M059J (cell line): ENCODE measurements around the gene GNB2. TPM values are rescaled to one million over a fixed set of nuclear protein-coding genes. Genes with fewer than 3 reads are reported as not detected.
A peak's percentile ranks its signal among the peaks of the same experiment; 100 is the strongest.

Experiments used
- DNase-seq: peaks from one replicate; pipeline ENCODE4 v3.0.0-alpha.2; 2012; ENCODE audit warnings: low read depth
- total RNA-seq: library from RNA; depleted of rRNA; stranded (reverse); fragments of >200 nt; shearing (Covaris generic); gene quantifications from 2 replicates; pipeline ENCODE4 v1.2.3, GENCODE V29; 2014; rRNA removed

Gene GNB2
- 88.6 and 151 TPM in 2 replicates for total RNA-seq

GRCh38 chr7:100673302-100673941 lies at the start of gene GNB2:
TSS of gene GNB2 (plus strand) at chr7:100673740. CDS start at chr7:100676266, 2,526 bp downstream.
- DNase-seq = peak; percentile 98

GRCh38 chr7:100623951-100624824 lies 49.4 kb upstream of the GNB2 start:
- DNase-seq = no peak

- no peak for DNase-seq
Observed at GRCh38 chr7:100626055-100626454, 47.5 kb upstream of the GNB2 start.

GRCh38 chr7:100626530-100627237 lies 46.9 kb upstream of the GNB2 start:
- DNase-seq = peak; percentile 21

GRCh38 chr7:100627238-100627549 lies 46.3 kb upstream of the GNB2 start:
- DNase-seq = no peak

- DNase-seq = peak; percentile 38
Observed at GRCh38 chr7:100629117-100629716, 44.3 kb upstream of the GNB2 start.

GRCh38 chr7:100630066-100630465 lies 43.5 kb upstream of the GNB2 start:
- no peak for DNase-seq

GRCh38 chr7:100632951-100633717 lies 40.4 kb upstream of the GNB2 start:
- peak; percentile 47 for DNase-seq

GRCh38 chr7:100639995-100640516 lies 33.5 kb upstream of the GNB2 start:
- no peak for DNase-seq

GRCh38 chr7:100640517-100641440 lies 32.8 kb upstream of the GNB2 start:
- no peak for DNase-seq

GRCh38 chr7:100641463-100641859 lies 32.1 kb upstream of the GNB2 start, which contains the start of gene TFR2:
TSS of gene TFR2 (minus strand) at chr7:100641552. CDS start at chr7:100641509, 43 bp downstream.
- no peak for DNase-seq

GRCh38 chr7:100641860-100642533 lies 31.5 kb upstream of the GNB2 start:
- DNase-seq = no peak

- DNase-seq = no peak
Observed at GRCh38 chr7:100642534-100642907, 31.0 kb upstream of the GNB2 start.

- no peak for DNase-seq
Observed at GRCh38 chr7:100649826-100650565, 23.5 kb upstream of the GNB2 start.

GRCh38 chr7:100654908-100655831 lies 18.4 kb upstream of the GNB2 start:
- DNase-seq = no peak

- peak; percentile 43 for DNase-seq
Observed at GRCh38 chr7:100655908-100656674, 17.4 kb upstream of the GNB2 start, which contains the start of gene ACTL6B. TSS of gene ACTL6B (minus strand) at chr7:100656448. CDS start at chr7:100656354, 94 bp downstream.
